GM23338 (cell line): ENCODE results near the gene SCN3B. TPM values are rescaled to one million over a fixed set of nuclear protein-coding genes. Genes with fewer than 3 reads are reported as not detected.

Experiments used
- EZH2 ChIP-seq: fragments of 200-600 bp; sonication (generic); IDR thresholded peaks from one replicate; pipeline ENCODE4 v1.8.0; 2017; ENCODE audit warnings: antibody characterized with exemption, mild to moderate bottlenecking, low read depth; ENCODE audit not compliant: unreplicated experiment
- EZH2phosphoT487 ChIP-seq: fragments of 200-600 bp; sonication (generic); IDR thresholded peaks from one replicate; pipeline ENCODE4 v1.8.1; 2018; ENCODE audit warnings: antibody characterized with exemption; ENCODE audit not compliant: unreplicated experiment
- NANOG ChIP-seq: IDR thresholded peaks from 2 replicates; pipeline ENCODE4 v1.6.1; 2016; ENCODE audit warnings: antibody characterized with exemption, borderline replicate concordance
- POLR2AphosphoS5 ChIP-seq: IDR thresholded peaks from 2 replicates; pipeline ENCODE4 v1.6.1; 2016; ENCODE audit warnings: antibody characterized with exemption, low read depth
- STAT1 ChIP-seq: IDR thresholded peaks from one replicate; pipeline ENCODE4 v1.6.1; 2016; ENCODE audit warnings: antibody characterized with exemption; ENCODE audit not compliant: unreplicated experiment
- polyA plus RNA-seq: library from polyadenylated mRNA; unstranded; fragments of >200 nt; fragmentation: Nextera tagmentation; extraction: Ambion mirVana; gene quantifications from 2 replicates; pipeline ENCODE4 v1.2.1, GENCODE V29; 2016
- total RNA-seq: library from RNA; depleted of rRNA; stranded (reverse); fragments of >200 nt; shearing (Covaris generic); gene quantifications from 2 replicates; pipeline ENCODE4 v1.2.3, GENCODE V29; 2014
- TF ChIP-seq, protein P1 (sequence below): fragments of 250-450 bp; sonication (Bioruptor Pico); IDR thresholded peaks from 2 replicates; pipeline ENCODE4 v1.5.0; 2020; ENCODE audit warnings: mild to moderate bottlenecking, moderate library complexity
- TF ChIP-seq, protein P2 (sequence below), 2 experiments: fragments of 200-600 bp in 1 of 2; sonication (generic) in 1 of 2; conservative IDR thresholded peaks; 2 replicates each; pipeline versions ENCODE4 v1.5.1 to v1.6.1; 2016 to 2017; ENCODE audit warnings: antibody characterized with exemption in 2 of 2, low read depth in 2 of 2, mild to moderate bottlenecking in 2 of 2, moderate library complexity in 1 of 2
- TF ChIP-seq, protein P3 (sequence below): IDR thresholded peaks from one replicate; pipeline ENCODE4 v1.6.1; 2018; ENCODE audit warnings: antibody characterized with exemption; ENCODE audit not compliant: unreplicated experiment
- TF ChIP-seq, protein P4 (sequence below): IDR thresholded peaks from 2 replicates; pipeline ENCODE4 v1.6.1; 2016; ENCODE audit warnings: antibody characterized with exemption

The SCN3B gene
- total and polyA plus RNA-seq, 2 experiments from 2014 or later = 0.74 to 1.7 TPM

DNA sequence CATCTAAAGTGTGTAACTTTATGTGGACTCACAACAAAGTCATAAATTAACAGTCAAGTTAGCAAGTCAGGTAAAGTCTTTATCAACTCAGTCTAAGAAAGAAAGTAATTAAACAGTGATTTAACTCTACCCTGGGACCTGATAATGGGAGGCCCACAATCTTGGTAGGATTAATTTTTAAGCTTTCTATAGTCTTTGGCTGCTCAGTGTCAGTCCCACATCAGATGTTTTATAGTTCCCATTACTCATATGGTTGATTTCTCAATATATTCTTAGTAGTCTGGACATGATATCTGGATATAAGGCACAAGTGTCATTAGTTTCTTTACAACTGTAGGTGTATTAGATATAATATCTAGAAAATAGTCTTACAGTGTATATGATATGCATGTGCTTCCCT lies 38.5 kb upstream of the SCN3B start (continued):
- TF ChIP-seq, protein P1, sequence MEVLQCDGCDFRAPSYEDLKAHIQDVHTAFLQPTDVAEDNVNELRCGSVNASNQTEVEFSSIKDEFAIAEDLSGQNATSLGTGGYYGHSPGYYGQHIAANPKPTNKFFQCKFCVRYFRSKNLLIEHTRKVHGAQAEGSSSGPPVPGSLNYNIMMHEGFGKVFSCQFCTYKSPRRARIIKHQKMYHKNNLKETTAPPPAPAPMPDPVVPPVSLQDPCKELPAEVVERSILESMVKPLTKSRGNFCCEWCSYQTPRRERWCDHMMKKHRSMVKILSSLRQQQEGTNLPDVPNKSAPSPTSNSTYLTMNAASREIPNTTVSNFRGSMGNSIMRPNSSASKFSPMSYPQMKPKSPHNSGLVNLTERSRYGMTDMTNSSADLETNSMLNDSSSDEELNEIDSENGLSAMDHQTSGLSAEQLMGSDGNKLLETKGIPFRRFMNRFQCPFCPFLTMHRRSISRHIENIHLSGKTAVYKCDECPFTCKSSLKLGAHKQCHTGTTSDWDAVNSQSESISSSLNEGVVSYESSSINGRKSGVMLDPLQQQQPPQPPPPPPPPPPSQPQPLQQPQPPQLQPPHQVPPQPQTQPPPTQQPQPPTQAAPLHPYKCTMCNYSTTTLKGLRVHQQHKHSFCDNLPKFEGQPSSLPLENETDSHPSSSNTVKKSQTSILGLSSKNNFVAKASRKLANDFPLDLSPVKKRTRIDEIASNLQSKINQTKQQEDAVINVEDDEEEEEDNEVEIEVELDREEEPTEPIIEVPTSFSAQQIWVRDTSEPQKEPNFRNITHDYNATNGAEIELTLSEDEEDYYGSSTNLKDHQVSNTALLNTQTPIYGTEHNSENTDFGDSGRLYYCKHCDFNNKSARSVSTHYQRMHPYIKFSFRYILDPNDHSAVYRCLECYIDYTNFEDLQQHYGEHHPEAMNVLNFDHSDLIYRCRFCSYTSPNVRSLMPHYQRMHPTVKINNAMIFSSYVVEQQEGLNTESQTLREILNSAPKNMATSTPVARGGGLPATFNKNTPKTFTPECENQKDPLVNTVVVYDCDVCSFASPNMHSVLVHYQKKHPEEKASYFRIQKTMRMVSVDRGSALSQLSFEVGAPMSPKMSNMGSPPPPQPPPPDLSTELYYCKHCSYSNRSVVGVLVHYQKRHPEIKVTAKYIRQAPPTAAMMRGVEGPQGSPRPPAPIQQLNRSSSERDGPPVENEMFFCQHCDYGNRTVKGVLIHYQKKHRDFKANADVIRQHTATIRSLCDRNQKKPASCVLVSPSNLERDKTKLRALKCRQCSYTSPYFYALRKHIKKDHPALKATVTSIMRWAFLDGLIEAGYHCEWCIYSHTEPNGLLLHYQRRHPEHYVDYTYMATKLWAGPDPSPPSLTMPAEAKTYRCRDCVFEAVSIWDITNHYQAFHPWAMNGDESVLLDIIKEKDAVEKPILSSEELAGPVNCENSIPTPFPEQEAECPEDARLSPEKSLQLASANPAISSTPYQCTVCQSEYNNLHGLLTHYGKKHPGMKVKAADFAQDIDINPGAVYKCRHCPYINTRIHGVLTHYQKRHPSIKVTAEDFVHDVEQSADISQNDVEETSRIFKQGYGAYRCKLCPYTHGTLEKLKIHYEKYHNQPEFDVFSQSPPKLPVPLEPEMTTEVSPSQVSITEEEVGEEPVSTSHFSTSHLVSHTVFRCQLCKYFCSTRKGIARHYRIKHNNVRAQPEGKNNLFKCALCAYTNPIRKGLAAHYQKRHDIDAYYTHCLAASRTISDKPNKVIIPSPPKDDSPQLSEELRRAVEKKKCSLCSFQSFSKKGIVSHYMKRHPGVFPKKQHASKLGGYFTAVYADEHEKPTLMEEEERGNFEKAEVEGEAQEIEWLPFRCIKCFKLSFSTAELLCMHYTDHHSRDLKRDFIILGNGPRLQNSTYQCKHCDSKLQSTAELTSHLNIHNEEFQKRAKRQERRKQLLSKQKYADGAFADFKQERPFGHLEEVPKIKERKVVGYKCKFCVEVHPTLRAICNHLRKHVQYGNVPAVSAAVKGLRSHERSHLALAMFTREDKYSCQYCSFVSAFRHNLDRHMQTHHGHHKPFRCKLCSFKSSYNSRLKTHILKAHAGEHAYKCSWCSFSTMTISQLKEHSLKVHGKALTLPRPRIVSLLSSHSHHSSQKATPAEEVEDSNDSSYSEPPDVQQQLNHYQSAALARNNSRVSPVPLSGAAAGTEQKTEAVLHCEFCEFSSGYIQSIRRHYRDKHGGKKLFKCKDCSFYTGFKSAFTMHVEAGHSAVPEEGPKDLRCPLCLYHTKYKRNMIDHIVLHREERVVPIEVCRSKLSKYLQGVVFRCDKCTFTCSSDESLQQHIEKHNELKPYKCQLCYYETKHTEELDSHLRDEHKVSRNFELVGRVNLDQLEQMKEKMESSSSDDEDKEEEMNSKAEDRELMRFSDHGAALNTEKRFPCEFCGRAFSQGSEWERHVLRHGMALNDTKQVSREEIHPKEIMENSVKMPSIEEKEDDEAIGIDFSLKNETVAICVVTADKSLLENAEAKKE (CRISPR knock-in tag) = no peak
- TF ChIP-seq POLR2AphosphoS5 (no peak), STAT1 (no peak), EZH2 (no peak), NANOG (no peak), EZH2phosphoT487 (no peak)
- TF ChIP-seq, protein P2, sequence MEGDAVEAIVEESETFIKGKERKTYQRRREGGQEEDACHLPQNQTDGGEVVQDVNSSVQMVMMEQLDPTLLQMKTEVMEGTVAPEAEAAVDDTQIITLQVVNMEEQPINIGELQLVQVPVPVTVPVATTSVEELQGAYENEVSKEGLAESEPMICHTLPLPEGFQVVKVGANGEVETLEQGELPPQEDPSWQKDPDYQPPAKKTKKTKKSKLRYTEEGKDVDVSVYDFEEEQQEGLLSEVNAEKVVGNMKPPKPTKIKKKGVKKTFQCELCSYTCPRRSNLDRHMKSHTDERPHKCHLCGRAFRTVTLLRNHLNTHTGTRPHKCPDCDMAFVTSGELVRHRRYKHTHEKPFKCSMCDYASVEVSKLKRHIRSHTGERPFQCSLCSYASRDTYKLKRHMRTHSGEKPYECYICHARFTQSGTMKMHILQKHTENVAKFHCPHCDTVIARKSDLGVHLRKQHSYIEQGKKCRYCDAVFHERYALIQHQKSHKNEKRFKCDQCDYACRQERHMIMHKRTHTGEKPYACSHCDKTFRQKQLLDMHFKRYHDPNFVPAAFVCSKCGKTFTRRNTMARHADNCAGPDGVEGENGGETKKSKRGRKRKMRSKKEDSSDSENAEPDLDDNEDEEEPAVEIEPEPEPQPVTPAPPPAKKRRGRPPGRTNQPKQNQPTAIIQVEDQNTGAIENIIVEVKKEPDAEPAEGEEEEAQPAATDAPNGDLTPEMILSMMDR (conservative IDR thresholded peaks at IDR 0.05; ENCODE audit: low read depth in 2 of 2) = no peak
- TF ChIP-seq, protein P3, sequence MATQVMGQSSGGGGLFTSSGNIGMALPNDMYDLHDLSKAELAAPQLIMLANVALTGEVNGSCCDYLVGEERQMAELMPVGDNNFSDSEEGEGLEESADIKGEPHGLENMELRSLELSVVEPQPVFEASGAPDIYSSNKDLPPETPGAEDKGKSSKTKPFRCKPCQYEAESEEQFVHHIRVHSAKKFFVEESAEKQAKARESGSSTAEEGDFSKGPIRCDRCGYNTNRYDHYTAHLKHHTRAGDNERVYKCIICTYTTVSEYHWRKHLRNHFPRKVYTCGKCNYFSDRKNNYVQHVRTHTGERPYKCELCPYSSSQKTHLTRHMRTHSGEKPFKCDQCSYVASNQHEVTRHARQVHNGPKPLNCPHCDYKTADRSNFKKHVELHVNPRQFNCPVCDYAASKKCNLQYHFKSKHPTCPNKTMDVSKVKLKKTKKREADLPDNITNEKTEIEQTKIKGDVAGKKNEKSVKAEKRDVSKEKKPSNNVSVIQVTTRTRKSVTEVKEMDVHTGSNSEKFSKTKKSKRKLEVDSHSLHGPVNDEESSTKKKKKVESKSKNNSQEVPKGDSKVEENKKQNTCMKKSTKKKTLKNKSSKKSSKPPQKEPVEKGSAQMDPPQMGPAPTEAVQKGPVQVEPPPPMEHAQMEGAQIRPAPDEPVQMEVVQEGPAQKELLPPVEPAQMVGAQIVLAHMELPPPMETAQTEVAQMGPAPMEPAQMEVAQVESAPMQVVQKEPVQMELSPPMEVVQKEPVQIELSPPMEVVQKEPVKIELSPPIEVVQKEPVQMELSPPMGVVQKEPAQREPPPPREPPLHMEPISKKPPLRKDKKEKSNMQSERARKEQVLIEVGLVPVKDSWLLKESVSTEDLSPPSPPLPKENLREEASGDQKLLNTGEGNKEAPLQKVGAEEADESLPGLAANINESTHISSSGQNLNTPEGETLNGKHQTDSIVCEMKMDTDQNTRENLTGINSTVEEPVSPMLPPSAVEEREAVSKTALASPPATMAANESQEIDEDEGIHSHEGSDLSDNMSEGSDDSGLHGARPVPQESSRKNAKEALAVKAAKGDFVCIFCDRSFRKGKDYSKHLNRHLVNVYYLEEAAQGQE = no peak
- TF ChIP-seq, protein P4, sequence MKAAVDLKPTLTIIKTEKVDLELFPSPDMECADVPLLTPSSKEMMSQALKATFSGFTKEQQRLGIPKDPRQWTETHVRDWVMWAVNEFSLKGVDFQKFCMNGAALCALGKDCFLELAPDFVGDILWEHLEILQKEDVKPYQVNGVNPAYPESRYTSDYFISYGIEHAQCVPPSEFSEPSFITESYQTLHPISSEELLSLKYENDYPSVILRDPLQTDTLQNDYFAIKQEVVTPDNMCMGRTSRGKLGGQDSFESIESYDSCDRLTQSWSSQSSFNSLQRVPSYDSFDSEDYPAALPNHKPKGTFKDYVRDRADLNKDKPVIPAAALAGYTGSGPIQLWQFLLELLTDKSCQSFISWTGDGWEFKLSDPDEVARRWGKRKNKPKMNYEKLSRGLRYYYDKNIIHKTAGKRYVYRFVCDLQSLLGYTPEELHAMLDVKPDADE = no peak
